GM23338 (cell line): Measurements from ENCODE around the gene ZBTB6.

Experiments
- CREB1 ChIP-seq: fragments of 250-450 bp; sonication (Bioruptor Pico); IDR thresholded peaks from 2 replicates; pipeline ENCODE4 v1.5.0; 2020; ENCODE audit warnings: low read depth, mild to moderate bottlenecking, moderate library complexity
- CTCF ChIP-seq, 2 experiments: fragments of 200-600 bp in 1 of 2; sonication (generic) in 1 of 2; conservative IDR thresholded peaks; 2 replicates each; pipeline versions ENCODE4 v1.5.1 to v1.6.1; 2016 to 2017; ENCODE audit warnings: antibody characterized with exemption in 2 of 2, low read depth in 2 of 2, mild to moderate bottlenecking in 2 of 2, moderate library complexity in 1 of 2
- EZH2 ChIP-seq: fragments of 200-600 bp; sonication (generic); IDR thresholded peaks from one replicate; pipeline ENCODE4 v1.8.0; 2017; ENCODE audit warnings: antibody characterized with exemption, mild to moderate bottlenecking, low read depth; ENCODE audit not compliant: unreplicated experiment
- JUNB ChIP-seq: IDR thresholded peaks from one replicate; pipeline ENCODE4 v1.6.1; 2016; ENCODE audit warnings: antibody characterized with exemption; ENCODE audit not compliant: unreplicated experiment
- POLR2AphosphoS5 ChIP-seq: IDR thresholded peaks from 2 replicates; pipeline ENCODE4 v1.6.1; 2016; ENCODE audit warnings: antibody characterized with exemption, low read depth
- ZNF331 ChIP-seq: fragments of 250-450 bp; sonication (Bioruptor Pico); IDR thresholded peaks from 2 replicates; pipeline ENCODE4 v1.5.0; 2020; ENCODE audit warnings: low read depth, mild to moderate bottlenecking, moderate library complexity
- TF ChIP-seq, protein P1 (sequence below): IDR thresholded peaks from one replicate; pipeline ENCODE4 v1.6.1; 2018; ENCODE audit warnings: antibody characterized with exemption; ENCODE audit not compliant: unreplicated experiment

GRCh38 chr9:122923947-122924346 is 10.8 kb upstream of the ZBTB6 start:
- TF ChIP-seq CTCF (conservative IDR thresholded peaks at IDR 0.05; ENCODE audit: low read depth in 2 of 2): no peak
- no peak for TF ChIP-seq EZH2
- no peak for TF ChIP-seq ZNF331 (CRISPR knock-in tag)
- no peak for TF ChIP-seq JUNB
- TF ChIP-seq POLR2AphosphoS5: no peak
- TF ChIP-seq, protein P1, sequence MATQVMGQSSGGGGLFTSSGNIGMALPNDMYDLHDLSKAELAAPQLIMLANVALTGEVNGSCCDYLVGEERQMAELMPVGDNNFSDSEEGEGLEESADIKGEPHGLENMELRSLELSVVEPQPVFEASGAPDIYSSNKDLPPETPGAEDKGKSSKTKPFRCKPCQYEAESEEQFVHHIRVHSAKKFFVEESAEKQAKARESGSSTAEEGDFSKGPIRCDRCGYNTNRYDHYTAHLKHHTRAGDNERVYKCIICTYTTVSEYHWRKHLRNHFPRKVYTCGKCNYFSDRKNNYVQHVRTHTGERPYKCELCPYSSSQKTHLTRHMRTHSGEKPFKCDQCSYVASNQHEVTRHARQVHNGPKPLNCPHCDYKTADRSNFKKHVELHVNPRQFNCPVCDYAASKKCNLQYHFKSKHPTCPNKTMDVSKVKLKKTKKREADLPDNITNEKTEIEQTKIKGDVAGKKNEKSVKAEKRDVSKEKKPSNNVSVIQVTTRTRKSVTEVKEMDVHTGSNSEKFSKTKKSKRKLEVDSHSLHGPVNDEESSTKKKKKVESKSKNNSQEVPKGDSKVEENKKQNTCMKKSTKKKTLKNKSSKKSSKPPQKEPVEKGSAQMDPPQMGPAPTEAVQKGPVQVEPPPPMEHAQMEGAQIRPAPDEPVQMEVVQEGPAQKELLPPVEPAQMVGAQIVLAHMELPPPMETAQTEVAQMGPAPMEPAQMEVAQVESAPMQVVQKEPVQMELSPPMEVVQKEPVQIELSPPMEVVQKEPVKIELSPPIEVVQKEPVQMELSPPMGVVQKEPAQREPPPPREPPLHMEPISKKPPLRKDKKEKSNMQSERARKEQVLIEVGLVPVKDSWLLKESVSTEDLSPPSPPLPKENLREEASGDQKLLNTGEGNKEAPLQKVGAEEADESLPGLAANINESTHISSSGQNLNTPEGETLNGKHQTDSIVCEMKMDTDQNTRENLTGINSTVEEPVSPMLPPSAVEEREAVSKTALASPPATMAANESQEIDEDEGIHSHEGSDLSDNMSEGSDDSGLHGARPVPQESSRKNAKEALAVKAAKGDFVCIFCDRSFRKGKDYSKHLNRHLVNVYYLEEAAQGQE: no peak
- TF ChIP-seq CREB1 (CRISPR knock-in tag): no peak
